ENCODE data around the gene C4B.

Gene C4B

DNA sequence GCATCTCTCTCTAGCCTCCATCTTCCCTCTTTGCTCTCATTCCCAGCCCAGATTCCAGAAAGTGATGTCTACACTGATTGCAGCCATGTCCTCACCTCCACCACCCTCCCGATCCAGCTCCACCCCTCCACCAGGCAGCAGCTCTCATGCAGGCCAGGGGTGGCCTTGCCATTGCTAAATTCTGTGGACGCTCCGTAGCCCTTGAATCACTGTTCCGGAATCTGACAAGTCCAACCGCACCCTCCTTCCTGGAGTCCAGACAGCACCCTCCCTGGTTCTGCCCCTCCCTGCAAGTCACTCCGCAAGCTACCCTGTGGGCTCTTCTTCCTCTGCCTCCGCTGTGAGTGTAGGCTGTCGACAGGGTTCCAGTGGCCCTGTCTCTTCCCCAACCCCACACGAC is 68.3 kb downstream of the C4B start:
- H3K4me2 ChIP-seq (ENCODE audit: insufficient read depth, low read length), result no peak overlapping the region
- H3K9ac ChIP-seq (ENCODE audit: low read depth, low read length), result no peak overlapping the region
- no peak for TF ChIP-seq EZH2 (IDR thresholded peaks at IDR 0.05; ENCODE audit: borderline replicate concordance, low read depth, low read length, severe bottlenecking)
- TF ChIP-seq, protein P1, sequence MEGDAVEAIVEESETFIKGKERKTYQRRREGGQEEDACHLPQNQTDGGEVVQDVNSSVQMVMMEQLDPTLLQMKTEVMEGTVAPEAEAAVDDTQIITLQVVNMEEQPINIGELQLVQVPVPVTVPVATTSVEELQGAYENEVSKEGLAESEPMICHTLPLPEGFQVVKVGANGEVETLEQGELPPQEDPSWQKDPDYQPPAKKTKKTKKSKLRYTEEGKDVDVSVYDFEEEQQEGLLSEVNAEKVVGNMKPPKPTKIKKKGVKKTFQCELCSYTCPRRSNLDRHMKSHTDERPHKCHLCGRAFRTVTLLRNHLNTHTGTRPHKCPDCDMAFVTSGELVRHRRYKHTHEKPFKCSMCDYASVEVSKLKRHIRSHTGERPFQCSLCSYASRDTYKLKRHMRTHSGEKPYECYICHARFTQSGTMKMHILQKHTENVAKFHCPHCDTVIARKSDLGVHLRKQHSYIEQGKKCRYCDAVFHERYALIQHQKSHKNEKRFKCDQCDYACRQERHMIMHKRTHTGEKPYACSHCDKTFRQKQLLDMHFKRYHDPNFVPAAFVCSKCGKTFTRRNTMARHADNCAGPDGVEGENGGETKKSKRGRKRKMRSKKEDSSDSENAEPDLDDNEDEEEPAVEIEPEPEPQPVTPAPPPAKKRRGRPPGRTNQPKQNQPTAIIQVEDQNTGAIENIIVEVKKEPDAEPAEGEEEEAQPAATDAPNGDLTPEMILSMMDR (IDR thresholded peaks at IDR 0.05; ENCODE audit: borderline replicate concordance, extremely low read depth, low read length, poor library complexity, severe bottlenecking), result no peak
- no peaks in the 10 kb centered on the region for H3K79me2 ChIP-seq (ENCODE audit: insufficient read depth, low read length)
- no peak overlapping the region for H3K27ac ChIP-seq (ENCODE audit: low read length)
- H4K20me1 ChIP-seq (ENCODE audit: insufficient read depth, low read length), result no peaks in the 10 kb centered on the region
- H3K4me1 ChIP-seq (ENCODE audit: insufficient read depth, low read length), result no peaks in the 10 kb centered on the region
- DNase-seq (no peak), ATAC-seq (ENCODE audit: insufficient read depth, low read depth) (no peak)
- H2AFZ ChIP-seq (ENCODE audit: low read depth, low read length), result no peak overlapping the region
- H3K27me3 ChIP-seq (ENCODE audit: insufficient read depth, low read length, poor library complexity), result peaks cover 17% of the 10 kb centered on the region
- H3K4me3 ChIP-seq (ENCODE audit: low read depth in 1 of 2, low read length in 2 of 2), result no peak overlapping the region
- no peaks in the 10 kb centered on the region for H3K36me3 ChIP-seq (ENCODE audit: insufficient read depth, low read length)
- H3K9me3 ChIP-seq (ENCODE audit: insufficient read depth, low read length, severe bottlenecking), result no peaks in the 10 kb centered on the region

DNA sequence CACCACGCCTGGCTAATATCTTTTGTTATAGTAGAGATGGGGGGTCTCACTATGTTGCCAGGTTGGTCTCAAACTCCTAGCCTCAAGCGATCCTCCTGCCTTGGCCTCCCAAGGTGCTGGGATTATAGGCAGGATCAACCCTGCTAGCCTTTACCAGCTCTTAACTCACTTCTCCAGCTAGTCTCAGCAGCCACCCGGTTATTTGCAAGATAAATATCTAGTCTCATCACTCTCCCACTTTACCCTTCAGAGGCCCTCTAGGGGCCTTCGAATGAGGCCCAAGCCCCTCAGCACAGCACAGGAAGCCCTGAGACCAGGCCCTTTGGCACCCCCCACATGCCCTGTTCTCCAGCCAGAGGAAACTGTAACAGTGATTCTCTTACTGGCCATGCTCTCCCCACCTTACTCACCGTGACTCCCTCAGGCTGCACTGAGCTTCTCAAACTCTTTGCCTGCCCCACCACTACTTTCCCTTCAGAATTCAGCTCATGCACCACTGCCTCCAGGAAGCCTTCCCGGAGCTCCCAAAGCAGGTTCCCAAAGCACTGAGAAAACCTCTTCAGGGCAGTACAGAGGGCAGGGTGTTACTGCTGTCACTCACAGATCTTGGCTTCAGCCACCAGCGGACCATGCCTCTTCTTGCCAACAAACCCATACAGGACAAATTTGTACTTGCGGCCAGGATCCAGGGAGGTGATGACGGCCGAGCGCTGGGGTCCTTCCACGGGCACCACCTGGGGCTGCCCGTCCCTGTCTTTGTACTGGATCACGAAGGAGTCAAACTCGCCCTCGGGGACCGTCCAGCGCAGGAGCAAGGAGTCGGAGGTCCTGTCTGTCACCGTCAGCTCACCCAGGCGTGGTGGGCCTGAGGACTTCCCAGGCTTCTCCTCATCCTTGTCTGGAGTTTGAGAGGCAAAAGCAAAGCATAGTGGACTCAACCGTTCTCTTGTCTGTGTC is 69.5 kb downstream of the C4B start:
- Histone ChIP-seq H3K9me3 (ENCODE audit: insufficient read depth, low read length, severe bottlenecking) (no peaks in the 10 kb centered on the region), H3K36me3 (ENCODE audit: insufficient read depth, low read length) (no peaks in the 10 kb centered on the region), H3K4me2 (ENCODE audit: insufficient read depth, low read length) (no peak overlapping the region), H2AFZ (ENCODE audit: low read depth, low read length) (no peak overlapping the region), H3K27ac (ENCODE audit: low read length) (no peak overlapping the region), H3K9ac (ENCODE audit: low read depth, low read length) (no peak overlapping the region), H3K27me3 (ENCODE audit: insufficient read depth, low read length, poor library complexity) (peaks cover 20% of the 10 kb centered on the region), H3K4me3 (ENCODE audit: low read depth in 1 of 2, low read length in 2 of 2) (no peak overlapping the region), H4K20me1 (ENCODE audit: insufficient read depth, low read length) (no peaks in the 10 kb centered on the region), H3K4me1 (ENCODE audit: insufficient read depth, low read length) (no peaks in the 10 kb centered on the region), H3K79me2 (ENCODE audit: insufficient read depth, low read length) (no peaks in the 10 kb centered on the region)
- no peak for DNase-seq
- TF ChIP-seq, protein P1 (IDR thresholded peaks at IDR 0.05; ENCODE audit: borderline replicate concordance, extremely low read depth, low read length, poor library complexity, severe bottlenecking), result no peak
- no peak for ATAC-seq (ENCODE audit: insufficient read depth, low read depth)

DNA sequence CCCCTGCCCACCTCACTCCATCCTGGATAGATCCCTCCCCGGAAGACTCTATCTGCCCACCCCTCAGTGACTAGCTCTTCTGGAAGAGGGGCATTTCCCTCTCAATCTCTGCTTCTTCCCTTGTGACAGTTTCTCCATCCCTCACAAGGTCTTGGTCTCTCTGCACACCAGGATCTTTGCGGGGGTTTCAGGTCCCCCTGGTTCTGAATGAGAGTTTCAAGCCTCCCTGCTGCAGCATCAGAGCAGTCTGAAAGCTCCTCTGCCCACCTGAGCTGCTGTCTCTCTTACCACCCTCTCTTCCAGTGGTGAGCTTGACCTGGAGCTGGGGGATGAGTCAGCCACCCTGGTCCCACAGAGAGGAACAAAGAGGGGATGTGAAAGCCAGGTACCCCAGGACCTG is 70.2 kb downstream of the C4B start:
- Histone ChIP-seq H3K27me3 (ENCODE audit: insufficient read depth, low read length, poor library complexity) (peaks cover 18% of the 10 kb centered on the region), H3K4me1 (ENCODE audit: insufficient read depth, low read length) (no peaks in the 10 kb centered on the region), H3K27ac (ENCODE audit: low read length) (no peak overlapping the region), H2AFZ (ENCODE audit: low read depth, low read length) (no peak overlapping the region), H3K4me2 (ENCODE audit: insufficient read depth, low read length) (no peak overlapping the region), H3K79me2 (ENCODE audit: insufficient read depth, low read length) (no peaks in the 10 kb centered on the region), H3K9me3 (ENCODE audit: insufficient read depth, low read length, severe bottlenecking) (no peaks in the 10 kb centered on the region), H3K9ac (ENCODE audit: low read depth, low read length) (no peak overlapping the region), H4K20me1 (ENCODE audit: insufficient read depth, low read length) (no peaks in the 10 kb centered on the region), H3K4me3 (ENCODE audit: low read depth in 1 of 2, low read length in 2 of 2) (no peak overlapping the region), H3K36me3 (ENCODE audit: insufficient read depth, low read length) (no peaks in the 10 kb centered on the region)
- no peak for DNase-seq
- ATAC-seq (ENCODE audit: insufficient read depth, low read depth), result no peak
- TF ChIP-seq EZH2 (IDR thresholded peaks at IDR 0.05; ENCODE audit: borderline replicate concordance, low read depth, low read length, severe bottlenecking), result no peak
- TF ChIP-seq, protein P1 (IDR thresholded peaks at IDR 0.05; ENCODE audit: borderline replicate concordance, extremely low read depth, low read length, poor library complexity, severe bottlenecking), result no peak
